GM15510 (cell line): Measurements from ENCODE around the gene CD2.

Experiments
- POLR2A ChIP-seq: IDR thresholded peaks from 3 replicates; pipeline ENCODE4 v1.6.1; 2011; ENCODE audit warnings: borderline replicate concordance; ENCODE audit not compliant: insufficient read length; ENCODE audit errors: extremely low read depth

CD2 gene

GRCh38 chr1:116775116-116775752 lies 21.0 kb downstream of the CD2 start:
- no peak for TF ChIP-seq POLR2A

GRCh38 chr1:116777831-116778830 lies 23.9 kb downstream of the CD2 start:
- no peak for TF ChIP-seq POLR2A

GRCh38 chr1:116781034-116781433 lies 26.8 kb downstream of the CD2 start:
- TF ChIP-seq POLR2A, result no peak

GRCh38 chr1:116785006-116785405 lies 30.8 kb downstream of the CD2 start:
- TF ChIP-seq POLR2A, result no peak

GRCh38 chr1:116786049-116786448 lies 31.8 kb downstream of the CD2 start:
- no peak for TF ChIP-seq POLR2A

DNA sequence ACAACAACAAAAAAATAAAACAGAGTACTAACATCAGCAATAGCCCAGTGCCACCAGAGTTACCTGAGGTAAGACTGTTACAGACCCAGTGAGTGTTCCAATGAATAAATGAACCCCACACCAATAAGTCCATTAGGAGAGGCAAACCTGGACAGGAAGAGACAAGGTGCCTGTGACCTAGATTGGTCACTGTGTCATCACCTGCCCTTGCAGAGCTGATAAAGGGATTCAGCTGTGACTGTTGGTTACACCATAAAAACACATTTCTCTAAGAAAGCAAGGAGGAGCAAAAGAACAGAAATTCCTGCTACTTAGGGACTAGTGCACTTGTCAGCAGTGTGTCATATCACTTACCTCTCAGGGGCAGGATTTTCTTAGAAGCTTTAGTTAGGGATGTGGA lies 37.5 kb downstream of the CD2 start:
- no peak for TF ChIP-seq POLR2A

- TF ChIP-seq POLR2A, result no peak
Measured at GRCh38 chr1:116793357-116793935, 39.2 kb downstream of the CD2 start.

- TF ChIP-seq POLR2A, result no peak
Measured at GRCh38 chr1:116794371-116794770, 40.1 kb downstream of the CD2 start.

- TF ChIP-seq POLR2A, result no peak
Measured at GRCh38 chr1:116794804-116795481, 40.7 kb downstream of the CD2 start.

DNA sequence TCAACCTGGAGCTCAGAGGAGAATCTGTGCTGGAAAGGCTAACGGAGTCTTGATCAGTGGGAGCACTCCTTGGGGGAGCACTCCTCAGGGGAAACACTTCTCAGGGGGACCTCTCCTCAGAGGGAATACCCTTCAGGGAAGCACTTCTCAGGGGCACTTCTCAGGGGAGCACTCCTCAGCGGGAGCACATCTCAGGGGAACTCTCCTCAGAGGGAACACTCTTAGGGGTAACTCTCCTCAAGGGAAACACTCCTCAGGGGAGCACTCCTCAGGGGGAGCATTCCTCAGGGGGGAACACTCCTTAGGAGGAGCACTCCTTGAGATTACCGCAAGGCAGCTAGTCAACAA lies 41.2 kb downstream of the CD2 start:
- TF ChIP-seq POLR2A, result no peak

GRCh38 chr1:116804736-116805135 lies 50.5 kb downstream of the CD2 start:
- TF ChIP-seq POLR2A, result no peak

DNA sequence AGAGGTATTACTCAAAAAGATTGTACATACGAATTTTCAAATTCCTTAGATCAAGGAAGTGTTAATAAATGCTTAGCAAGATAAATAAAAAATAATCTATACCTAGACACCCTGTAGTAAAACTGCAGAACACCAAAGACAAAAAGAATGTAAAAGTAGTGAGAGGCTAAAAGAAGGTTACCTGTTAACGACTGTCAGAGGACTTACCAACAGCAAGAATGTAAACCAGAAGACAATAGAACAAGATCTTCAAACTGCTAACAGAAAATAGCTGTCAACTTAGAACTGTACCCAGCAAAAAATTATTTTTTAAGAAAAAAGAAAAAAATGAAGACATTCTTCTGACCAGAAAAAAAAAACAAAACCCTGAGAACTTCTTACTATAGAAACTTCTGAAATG lies 51.2 kb downstream of the CD2 start:
- TF ChIP-seq POLR2A, result no peak

- no peak for TF ChIP-seq POLR2A
Measured at GRCh38 chr1:116806245-116806644, 52.0 kb downstream of the CD2 start.

- no peak for TF ChIP-seq POLR2A
Measured at GRCh38 chr1:116806671-116807070, 52.4 kb downstream of the CD2 start.
